SK-N-SH treated with all-trans-retinoic acid at 6 μM for 48 hours (cell line): ENCODE results near the gene GRK5.

Experiments
- ATAC-seq: fragments of 200-7000 bp; cut with Tn5 transposase; 3 replicates; pipeline ENCODE4 v1.9.1; 2020; ENCODE audit warnings: mild to moderate bottlenecking, moderate library complexity
- ARNTL ChIP-seq: fragments of 450-650 bp; formaldehyde crosslinking; IDR thresholded peaks from 2 replicates; pipeline ENCODE4 v1.5.0; 2020; ENCODE audit warnings: low read depth, mild to moderate bottlenecking, moderate library complexity, borderline replicate concordance
- CREB5 ChIP-seq: fragments of 250-450 bp; sonication (Bioruptor Pico); IDR thresholded peaks from 2 replicates; pipeline ENCODE4 v1.5.1; 2020; ENCODE audit warnings: low read depth, mild to moderate bottlenecking, moderate library complexity
- CSDC2 ChIP-seq: fragments of 250-450 bp; sonication (Bioruptor Pico); IDR thresholded peaks from 2 replicates; pipeline ENCODE4 v1.5.0; 2020; ENCODE audit warnings: mild to moderate bottlenecking, moderate library complexity
- CSRNP3 ChIP-seq: fragments of 250-450 bp; sonication (Bioruptor Pico); IDR thresholded peaks from 2 replicates; pipeline ENCODE4 v1.5.1; 2021; ENCODE audit warnings: mild to moderate bottlenecking, moderate library complexity
- ESRRG ChIP-seq: fragments of 250-450 bp; sonication (Bioruptor Pico); IDR thresholded peaks from 2 replicates; pipeline ENCODE4 v1.6.1; 2021; ENCODE audit warnings: mild to moderate bottlenecking
- GLIS3 ChIP-seq: fragments of 250-450 bp; sonication (Bioruptor Pico); IDR thresholded peaks from 2 replicates; pipeline ENCODE4 v1.5.0; 2020; ENCODE audit warnings: mild to moderate bottlenecking, moderate library complexity
- ISL1 ChIP-seq: fragments of 250-450 bp; sonication (Bioruptor Pico); IDR thresholded peaks from 2 replicates; pipeline ENCODE4 v2.1.2; 2022; ENCODE audit warnings: mild to moderate bottlenecking, moderate library complexity
- OSR1 ChIP-seq: fragments of 250-450 bp; sonication (Bioruptor Pico); IDR thresholded peaks from 2 replicates; pipeline ENCODE4 v1.8.0; 2022; ENCODE audit warnings: moderate library complexity, mild to moderate bottlenecking, inconsistent platforms
- PATZ1 ChIP-seq: fragments of 250-450 bp; sonication (Bioruptor Pico); IDR thresholded peaks from 2 replicates; pipeline ENCODE4 v1.8.0; 2020; ENCODE audit warnings: mild to moderate bottlenecking, moderate library complexity, borderline replicate concordance
- POU6F1 ChIP-seq: fragments of 250-450 bp; sonication (Bioruptor Pico); IDR thresholded peaks from 2 replicates; pipeline ENCODE4 v1.8.0; 2021; ENCODE audit warnings: low read depth, mild to moderate bottlenecking, moderate library complexity, borderline replicate concordance
- PPARA ChIP-seq: fragments of 250-450 bp; sonication (Bioruptor Pico); IDR thresholded peaks from 2 replicates; pipeline ENCODE4 v1.5.0; 2020; ENCODE audit warnings: mild to moderate bottlenecking, borderline replicate concordance
- RARB ChIP-seq: fragments of 250-450 bp; sonication (Bioruptor Pico); IDR thresholded peaks from 2 replicates; pipeline ENCODE4 v1.8.0; 2021; ENCODE audit warnings: mild to moderate bottlenecking, moderate library complexity
- SNAI2 ChIP-seq: fragments of 250-450 bp; sonication (Bioruptor Pico); IDR thresholded peaks from 2 replicates; pipeline ENCODE4 v1.5.0; 2020; ENCODE audit warnings: mild to moderate bottlenecking, moderate library complexity
- TCF4 ChIP-seq: fragments of 250-450 bp; sonication (Bioruptor Pico); IDR thresholded peaks from 2 replicates; pipeline ENCODE4 v1.8.0; 2021; ENCODE audit warnings: mild to moderate bottlenecking, moderate library complexity, borderline replicate concordance
- TOX ChIP-seq: fragments of 250-450 bp; sonication (Bioruptor Pico); IDR thresholded peaks from 2 replicates; pipeline ENCODE4 v1.8.0; 2021; ENCODE audit warnings: mild to moderate bottlenecking, moderate library complexity, borderline replicate concordance
- TSHZ2 ChIP-seq: fragments of 250-450 bp; sonication (Bioruptor Pico); IDR thresholded peaks from 2 replicates; pipeline ENCODE4 v1.5.0; 2020; ENCODE audit warnings: mild to moderate bottlenecking, moderate library complexity
- ZC3H10 ChIP-seq: fragments of 250-450 bp; sonication (Bioruptor Pico); IDR thresholded peaks from 2 replicates; pipeline ENCODE4 v1.5.1; 2021; ENCODE audit warnings: mild to moderate bottlenecking, moderate library complexity
- ZFP3 ChIP-seq: fragments of 250-450 bp; sonication (Bioruptor Pico); IDR thresholded peaks from 2 replicates; pipeline ENCODE4 v1.5.0; 2020; ENCODE audit warnings: mild to moderate bottlenecking, moderate library complexity
- ZFP30 ChIP-seq: fragments of 450-650 bp; formaldehyde crosslinking; IDR thresholded peaks from 2 replicates; pipeline ENCODE4 v1.5.0; 2022; ENCODE audit warnings: mild to moderate bottlenecking, moderate library complexity
- ZNF565 ChIP-seq: fragments of 450-650 bp; formaldehyde crosslinking; conservative IDR thresholded peaks from 2 replicates; pipeline ENCODE4 v1.5.0; 2020; ENCODE audit warnings: low read depth, mild to moderate bottlenecking, moderate library complexity
- ZNF70 ChIP-seq: fragments of 450-650 bp; formaldehyde crosslinking; IDR thresholded peaks from 2 replicates; pipeline ENCODE4 v1.5.0; 2020; ENCODE audit warnings: mild to moderate bottlenecking, moderate library complexity
- ZNF8 ChIP-seq: fragments of 450-650 bp; formaldehyde crosslinking; IDR thresholded peaks from 2 replicates; pipeline ENCODE4 v1.5.0; 2020; ENCODE audit warnings: mild to moderate bottlenecking, moderate library complexity

The GRK5 gene

GRCh38 chr10:119498889-119499676 lies 291.7 kb downstream of the GRK5 start:
- no peak for TF ChIP-seq OSR1 (CRISPR knock-in tag)
- TF ChIP-seq PPARA (CRISPR knock-in tag), result no peak
- no peak for TF ChIP-seq ISL1 (CRISPR knock-in tag)
- no peak for TF ChIP-seq PATZ1
- TF ChIP-seq RARB (CRISPR knock-in tag), result no peak
- TF ChIP-seq ZNF8 (CRISPR knock-in tag), result no peak
- no peak for TF ChIP-seq CREB5 (CRISPR knock-in tag)
- no peak for TF ChIP-seq ZC3H10 (CRISPR knock-in tag)
- TF ChIP-seq ARNTL (CRISPR knock-in tag), result no peak
- TF ChIP-seq SNAI2 (CRISPR knock-in tag), result no peak
- no peak for TF ChIP-seq TOX
- no peak for TF ChIP-seq GLIS3 (CRISPR knock-in tag)
- no peak for TF ChIP-seq CSRNP3 (CRISPR knock-in tag)
- no peak for TF ChIP-seq CSDC2 (CRISPR knock-in tag)
- no peak for TF ChIP-seq POU6F1 (CRISPR knock-in tag)
- ATAC-seq, result no peak

GRCh38 chr10:119499677-119500002 lies 292.3 kb downstream of the GRK5 start:
- TF ChIP-seq PPARA (CRISPR knock-in tag) (no peak), OSR1 (CRISPR knock-in tag) (no peak), ZFP3 (CRISPR knock-in tag) (no peak), TCF4 (CRISPR knock-in tag) (no peak), ZNF70 (CRISPR knock-in tag) (no peak), ZC3H10 (CRISPR knock-in tag) (no peak), CREB5 (CRISPR knock-in tag) (no peak), CSDC2 (CRISPR knock-in tag) (no peak), CSRNP3 (CRISPR knock-in tag) (no peak), ZFP30 (CRISPR knock-in tag) (no peak), GLIS3 (CRISPR knock-in tag) (no peak), TOX (no peak), SNAI2 (CRISPR knock-in tag) (no peak), PATZ1 (no peak), TSHZ2 (no peak), ARNTL (CRISPR knock-in tag) (no peak), RARB (CRISPR knock-in tag) (no peak), ZNF565 (CRISPR knock-in tag) (no peak), ESRRG (CRISPR knock-in tag) (no peak), ZNF8 (CRISPR knock-in tag) (no peak)

More at GRCh38 chr10:119499677-119500002, 292.3 kb downstream of the GRK5 start:
- no peak for ATAC-seq
